NCI-H2227 (cell line): Measurements from ENCODE around the gene B3GNT9.

Experiments
- DNase-seq: peaks from one replicate; lab custom pipeline; 2025; ENCODE audit not compliant: unreplicated experiment; lab: John Stamatoyannopoulos, UW

Gene B3GNT9, protein sequence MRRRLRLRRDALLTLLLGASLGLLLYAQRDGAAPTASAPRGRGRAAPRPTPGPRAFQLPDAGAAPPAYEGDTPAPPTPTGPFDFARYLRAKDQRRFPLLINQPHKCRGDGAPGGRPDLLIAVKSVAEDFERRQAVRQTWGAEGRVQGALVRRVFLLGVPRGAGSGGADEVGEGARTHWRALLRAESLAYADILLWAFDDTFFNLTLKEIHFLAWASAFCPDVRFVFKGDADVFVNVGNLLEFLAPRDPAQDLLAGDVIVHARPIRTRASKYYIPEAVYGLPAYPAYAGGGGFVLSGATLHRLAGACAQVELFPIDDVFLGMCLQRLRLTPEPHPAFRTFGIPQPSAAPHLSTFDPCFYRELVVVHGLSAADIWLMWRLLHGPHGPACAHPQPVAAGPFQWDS

DNA sequence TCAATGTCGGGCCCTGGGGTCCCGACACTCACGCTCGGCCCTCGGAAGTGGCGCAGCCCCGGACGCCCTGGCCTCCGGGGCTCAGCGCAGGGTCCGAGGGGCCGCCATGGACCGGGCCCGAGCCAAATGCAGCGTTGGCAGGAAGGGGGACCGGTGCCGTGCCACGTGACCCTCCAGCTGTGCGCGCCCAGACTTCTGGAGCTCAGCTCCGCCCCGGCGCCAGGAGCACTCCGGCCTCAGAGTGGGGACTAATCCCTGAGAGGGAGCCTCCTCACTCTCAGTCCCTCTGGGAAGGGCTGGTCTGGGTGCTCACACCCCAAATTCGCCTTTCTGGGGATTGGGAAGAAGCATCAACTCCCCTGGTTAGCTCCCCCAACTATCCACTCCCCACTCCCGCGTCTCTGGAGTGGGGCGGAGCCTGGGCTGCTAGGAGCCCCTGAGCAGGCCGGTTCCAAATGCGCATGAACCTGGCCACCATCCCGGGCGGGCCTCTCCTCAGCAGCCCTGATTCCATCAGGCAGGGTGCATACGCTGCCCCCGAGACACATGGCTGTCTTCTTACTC lies at the start of gene B3GNT9:
TSS of gene B3GNT9 (minus strand) at position 166 of the 564 bp plus-strand sequence. CDS start 513 bp downstream, outside the sequence.
- DNase-seq = peak; percentile 84

DNA sequence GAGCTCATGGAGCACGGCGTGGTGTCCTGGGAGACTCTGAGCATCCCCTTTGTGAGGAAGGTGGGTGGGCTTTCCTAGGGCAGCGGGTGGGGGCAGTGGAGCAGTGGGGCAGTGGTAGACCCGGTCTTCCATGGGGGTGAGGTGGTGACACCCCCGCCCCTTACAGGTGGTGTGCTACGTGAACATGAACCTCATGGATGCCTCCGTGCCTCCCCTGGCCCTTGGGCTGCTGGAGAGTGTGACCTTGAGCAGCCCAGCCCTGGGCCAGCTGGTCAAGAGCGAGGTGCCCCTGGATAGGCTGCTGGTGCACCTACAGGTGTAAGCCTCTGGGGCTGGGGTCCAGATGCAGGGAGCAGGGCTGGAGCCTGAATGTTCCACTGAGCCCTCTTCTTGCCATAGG lies 49.7 kb upstream of the B3GNT9 start:
- no peak for DNase-seq

DNA sequence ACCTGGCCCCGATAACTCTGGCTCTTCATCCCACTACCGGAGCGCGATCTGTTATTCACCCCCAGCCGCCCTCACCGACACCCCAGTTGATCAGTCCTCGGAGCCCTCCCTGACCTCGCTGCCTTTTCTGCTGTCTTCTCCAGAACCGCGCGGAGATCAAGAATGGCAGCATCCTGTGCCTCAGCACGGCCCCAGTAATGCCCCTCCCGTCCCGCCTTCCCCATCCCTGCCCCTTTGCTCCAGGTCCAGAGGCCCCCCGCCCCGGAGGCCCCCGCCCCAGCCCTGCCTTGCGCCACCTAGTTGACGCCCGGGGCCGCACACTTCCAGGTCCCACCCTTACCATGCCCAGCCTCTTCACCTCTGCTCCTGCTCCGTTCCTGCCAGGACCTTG lies 49.0 kb upstream of the B3GNT9 start:
- DNase-seq = no peak

DNA sequence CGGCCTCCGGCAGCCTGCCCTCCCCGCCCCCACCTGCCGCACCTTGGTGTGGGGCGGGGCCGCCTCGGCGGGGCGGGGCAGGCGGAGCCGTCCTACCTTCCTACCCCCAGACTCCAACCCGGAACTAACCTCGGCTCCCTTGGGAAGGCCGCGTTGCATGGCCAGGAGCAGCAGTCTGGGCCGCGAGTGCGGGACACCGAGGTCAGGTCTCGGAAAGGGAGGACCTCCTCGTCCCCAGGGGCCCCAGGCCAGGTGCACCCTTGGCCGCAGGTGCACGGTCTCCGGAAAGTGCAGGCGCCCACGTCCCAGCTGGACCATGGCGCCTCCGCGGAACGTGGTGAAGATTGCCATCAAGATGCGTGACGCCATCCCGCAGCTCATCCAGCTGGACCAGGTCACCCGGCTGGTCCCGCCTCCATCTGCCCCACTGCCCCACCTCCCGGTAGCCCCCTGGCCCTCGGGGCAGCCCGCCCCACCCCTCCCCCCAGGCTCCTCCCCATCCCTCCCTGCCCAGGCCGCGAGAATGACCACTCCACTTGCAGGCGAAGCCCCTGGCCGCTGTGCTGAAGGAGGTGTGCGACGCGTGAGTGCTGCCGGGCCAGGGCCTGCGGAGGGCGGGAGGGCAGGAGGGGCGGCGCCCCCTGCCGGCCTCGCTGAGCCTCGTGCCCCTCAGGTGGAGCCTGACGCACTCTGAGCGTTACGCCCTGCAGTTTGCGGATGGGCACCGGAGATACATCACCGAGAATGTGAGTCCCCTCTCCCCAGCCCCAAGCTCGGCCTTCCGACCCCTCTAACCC lies 48.4 kb upstream of the B3GNT9 start, which contains the start of gene ELMO3:
TSS of gene ELMO3 (plus strand) at position 121 of the 797 bp plus-strand sequence. CDS start at position 317, 196 bp downstream.
- no peak for DNase-seq

DNA sequence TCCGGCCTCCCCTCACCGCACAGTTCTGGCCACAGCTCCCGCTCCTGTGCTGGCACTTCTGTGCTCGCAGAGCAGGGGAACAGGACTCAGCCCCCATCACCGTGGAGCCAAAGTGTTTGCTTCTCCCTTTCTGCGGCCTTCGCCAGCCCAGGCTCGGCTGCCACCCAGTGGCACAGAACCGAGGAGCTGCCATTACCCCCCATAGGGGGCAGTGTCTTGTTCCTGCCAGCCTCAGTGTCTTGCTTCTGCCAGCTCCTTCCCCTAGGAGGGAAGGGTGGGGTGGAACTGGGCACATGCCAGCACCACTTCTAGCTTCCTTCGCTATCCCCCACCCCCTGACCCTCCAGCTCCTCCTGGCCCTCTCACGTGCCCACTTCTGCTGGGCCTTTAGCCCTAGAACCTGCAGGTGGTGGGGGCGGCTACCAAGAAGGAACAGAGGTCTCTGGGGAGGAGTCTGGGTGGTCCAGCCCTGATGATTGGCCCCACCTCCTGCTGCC lies 47.5 kb upstream of the B3GNT9 start:
- DNase-seq = no peak

DNA sequence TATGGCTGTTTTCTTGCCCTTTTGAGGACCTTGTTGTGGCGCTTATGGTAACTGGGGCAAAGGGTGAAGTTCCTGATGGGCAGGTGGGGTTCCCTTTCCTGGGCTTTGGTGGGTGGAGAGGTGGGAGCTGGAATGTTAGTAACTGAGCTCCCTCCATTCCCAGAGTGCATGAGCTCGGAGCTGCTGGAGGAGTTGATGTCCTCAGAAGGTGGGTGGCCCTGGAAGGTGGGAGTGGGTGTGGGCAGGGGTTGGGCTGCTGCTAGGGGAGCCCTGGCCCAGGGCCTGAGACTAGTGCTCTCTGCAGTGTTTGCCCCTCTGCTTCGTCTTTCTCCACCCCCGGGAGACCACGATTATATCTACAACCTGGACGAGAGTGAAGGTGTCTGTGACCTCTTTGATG lies 46.9 kb upstream of the B3GNT9 start:
- DNase-seq = no peak

DNA sequence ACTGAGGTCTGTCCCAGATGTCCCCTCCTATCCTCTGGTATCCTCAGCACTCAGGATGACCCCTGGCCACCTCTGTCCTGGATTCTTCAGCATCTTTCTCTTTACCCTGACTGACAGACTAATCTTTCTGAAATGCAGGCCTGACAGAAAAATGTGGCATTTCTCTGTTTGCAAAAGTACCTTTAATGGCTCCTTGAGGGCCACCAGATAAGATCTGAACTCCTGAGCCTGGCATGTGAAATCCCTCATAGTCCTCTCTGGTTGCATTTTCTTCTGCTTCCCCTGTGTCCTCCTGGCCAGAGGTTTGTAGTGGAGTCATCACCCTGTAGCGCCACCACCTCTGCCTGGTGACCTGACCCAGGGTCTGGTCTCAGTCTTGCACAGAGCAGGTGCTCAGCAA lies 46.1 kb upstream of the B3GNT9 start:
- no peak for DNase-seq

DNA sequence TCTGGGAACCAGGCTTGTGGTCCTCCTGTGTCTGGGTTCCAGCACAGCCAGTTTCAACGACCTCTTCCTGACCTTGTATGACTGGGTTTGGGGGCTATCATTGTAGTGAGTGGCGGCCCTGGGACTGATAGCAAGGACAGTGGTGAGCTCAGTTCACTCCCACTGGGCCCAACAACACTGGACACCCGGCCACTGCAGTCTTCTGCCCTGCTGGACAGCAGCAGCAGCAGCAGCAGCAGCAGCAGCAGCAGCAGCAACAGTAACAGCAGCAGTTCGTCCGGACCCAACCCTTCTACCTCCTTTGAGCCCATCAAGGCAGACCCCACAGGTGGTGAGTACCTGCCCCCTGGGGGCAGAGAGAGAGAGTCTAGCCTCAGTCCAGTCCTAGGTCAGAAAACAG lies 44.9 kb upstream of the B3GNT9 start:
- no peak for DNase-seq

DNA sequence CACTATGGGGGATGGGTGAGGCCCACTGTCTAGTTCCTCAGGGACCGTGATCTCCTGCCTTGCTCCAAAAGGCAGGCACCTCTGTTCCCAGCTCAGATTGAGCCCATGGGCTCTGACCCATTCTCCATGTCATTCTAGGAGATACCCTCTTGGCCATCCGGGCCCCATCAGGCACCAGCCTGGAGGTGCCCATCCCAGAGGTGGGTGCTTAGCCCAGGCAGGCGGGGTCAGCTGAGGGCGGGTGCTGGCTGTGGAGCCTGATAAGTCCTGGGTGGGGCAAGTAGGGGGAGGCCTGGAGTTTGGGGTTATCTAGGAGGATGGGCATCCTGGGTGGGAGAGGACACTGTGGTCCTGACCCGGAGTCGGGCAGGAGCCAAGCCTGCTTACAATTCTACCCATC lies 43.5 kb upstream of the B3GNT9 start:
- DNase-seq = no peak

DNA sequence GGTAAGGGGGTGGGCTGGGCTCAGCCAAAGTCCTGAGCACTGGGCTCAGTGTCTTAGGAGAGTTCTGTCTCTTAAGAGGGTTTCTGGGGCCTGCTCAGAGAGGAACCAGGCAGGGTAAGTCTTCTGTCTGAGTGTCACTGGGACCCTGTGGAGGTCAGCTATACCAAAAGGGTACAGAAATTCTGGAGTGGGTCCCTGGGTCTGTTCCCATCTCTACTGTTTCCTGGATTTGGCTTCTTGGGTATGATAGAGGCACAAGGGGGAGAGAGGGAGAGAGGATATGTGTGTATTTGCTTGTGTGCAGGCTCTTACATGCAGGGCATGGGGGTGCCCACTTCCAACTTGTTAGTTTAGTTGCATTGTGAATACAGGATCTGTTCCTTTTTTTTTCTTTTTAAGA lies 42.7 kb upstream of the B3GNT9 start:
- no peak for DNase-seq

DNA sequence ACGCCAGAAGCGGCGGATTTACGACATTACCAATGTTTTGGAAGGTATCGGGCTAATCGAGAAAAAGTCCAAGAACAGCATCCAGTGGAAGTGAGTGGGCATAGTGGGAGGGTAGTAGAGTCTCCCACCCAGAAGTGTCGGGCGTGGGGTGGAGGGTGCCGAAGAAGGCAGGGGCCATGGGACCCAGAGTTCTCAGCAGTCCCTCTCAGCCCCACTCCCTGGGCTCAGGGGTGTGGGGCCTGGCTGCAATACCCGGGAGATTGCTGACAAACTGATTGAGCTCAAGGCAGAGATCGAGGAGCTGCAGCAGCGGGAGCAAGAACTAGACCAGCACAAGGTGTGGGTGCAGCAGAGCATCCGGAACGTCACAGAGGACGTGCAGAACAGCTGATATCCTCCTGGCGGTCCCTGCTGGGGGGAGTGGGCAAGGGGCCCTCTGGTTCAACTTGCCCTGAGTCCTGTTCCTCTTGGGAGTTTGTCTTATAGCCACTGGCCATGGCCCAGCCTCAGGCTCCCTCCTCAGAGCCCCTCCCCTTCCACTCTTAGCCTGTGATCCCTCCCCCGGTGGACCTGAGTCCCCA lies 42.1 kb upstream of the B3GNT9 start:
- DNase-seq = no peak

DNA sequence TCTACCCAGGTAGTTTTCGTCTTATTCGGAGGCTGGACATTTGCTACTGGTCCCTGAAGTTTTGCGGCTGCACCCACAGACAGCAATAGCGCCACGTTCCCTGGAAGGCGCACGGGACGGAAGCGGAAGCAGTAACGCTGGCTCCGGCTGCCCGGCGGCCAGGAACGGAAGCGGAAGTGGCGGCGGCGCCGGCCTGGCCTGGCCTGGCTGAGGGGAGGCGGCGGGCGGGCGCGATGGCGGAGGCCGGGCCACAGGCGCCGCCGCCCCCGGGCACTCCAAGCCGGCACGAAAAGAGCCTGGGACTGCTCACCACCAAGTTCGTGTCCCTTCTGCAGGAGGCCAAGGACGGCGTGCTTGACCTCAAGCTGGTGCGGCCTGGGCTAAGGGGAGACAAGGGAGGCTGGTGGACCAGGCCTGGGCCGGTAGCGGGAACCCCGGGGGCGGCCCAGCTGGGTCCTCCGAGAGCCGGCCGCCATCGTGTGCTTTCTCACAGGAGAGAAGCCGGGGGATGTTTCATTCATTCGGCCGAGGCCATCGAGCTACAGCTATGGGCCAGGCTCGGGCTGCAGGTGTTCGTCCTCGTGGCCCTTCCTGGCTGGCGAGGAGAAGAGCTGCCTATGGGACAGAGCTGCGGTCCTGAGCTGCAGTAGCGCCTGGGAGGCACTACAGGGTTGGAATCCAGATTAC lies 41.3 kb upstream of the B3GNT9 start, which contains the start of gene E2F4:
TSS of gene E2F4 (plus strand) at position 161 of the 687 bp plus-strand sequence. CDS start at position 234, 73 bp downstream.
- DNase-seq = peak; percentile 91

DNA sequence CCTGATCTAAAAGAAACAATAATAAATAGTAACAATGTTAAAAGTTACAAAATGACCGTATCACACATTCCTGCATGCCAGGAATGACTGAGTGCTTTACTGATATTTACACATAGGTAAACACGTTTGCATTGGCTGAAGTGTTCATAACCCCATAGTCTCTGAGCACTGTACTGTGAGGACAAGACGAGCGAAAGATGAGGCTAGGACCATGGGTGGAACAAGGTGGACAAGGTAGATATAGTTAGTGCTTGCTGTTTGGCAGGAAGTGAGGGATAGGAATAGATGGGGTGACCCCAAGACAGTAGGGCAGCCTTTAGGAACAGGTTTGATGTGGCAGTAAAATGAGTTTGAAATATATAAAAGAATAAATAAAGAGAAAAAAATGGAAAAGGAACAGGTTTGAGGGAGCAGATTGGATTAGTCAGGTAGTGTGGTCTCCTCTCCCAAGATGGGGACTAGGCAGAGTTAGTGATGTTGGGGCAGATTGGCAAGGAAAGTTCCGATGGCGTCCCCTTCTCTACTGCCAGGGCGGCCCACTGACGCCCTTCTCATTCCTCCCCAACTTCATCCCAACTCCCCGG lies 40.7 kb upstream of the B3GNT9 start:
- DNase-seq = no peak

DNA sequence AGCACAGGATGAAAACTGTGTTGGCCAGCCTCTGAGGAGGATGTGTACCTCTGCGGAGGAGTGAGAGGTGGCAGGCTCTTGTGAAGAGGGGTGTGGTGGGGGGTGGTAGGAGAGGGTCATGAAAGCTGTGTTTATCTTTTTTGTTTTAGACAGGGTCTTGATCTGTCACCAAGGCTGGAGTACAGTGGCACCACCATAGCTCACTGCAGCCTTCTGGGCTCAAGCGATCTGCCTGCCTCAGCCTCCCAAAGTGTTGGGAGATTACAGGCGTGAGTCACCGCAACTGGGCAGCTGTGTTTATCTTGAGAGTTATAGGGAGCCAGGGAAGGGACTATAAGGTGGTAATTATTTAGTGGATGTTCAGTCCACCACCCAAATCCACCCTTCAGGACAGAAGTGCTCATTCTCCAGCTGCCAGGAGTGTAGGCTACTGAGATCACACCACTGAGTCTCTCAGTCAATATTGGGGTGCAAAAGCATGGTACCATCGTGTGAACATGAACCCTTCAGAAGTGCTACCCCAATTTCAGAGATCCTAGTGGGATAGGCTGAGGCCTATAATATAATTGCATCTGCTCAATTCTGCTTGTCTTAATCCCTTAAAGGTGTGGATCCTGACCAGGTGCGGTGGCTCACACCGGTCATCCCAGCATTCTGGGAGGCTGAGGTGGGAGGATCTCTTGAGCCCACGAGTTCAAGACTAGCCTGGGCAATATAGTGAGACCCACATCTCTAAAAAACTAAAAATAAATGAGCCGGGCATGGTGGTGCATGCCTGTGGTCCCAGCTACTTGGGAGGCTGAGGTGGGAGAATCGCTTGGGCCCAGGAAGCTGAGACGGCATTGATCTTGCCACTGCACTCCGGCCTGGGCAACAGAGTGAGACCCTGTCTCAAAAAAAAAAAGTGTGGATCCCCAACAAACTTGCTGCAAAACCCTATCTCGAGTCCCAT lies 39.9 kb upstream of the B3GNT9 start:
- no peak for DNase-seq

DNA sequence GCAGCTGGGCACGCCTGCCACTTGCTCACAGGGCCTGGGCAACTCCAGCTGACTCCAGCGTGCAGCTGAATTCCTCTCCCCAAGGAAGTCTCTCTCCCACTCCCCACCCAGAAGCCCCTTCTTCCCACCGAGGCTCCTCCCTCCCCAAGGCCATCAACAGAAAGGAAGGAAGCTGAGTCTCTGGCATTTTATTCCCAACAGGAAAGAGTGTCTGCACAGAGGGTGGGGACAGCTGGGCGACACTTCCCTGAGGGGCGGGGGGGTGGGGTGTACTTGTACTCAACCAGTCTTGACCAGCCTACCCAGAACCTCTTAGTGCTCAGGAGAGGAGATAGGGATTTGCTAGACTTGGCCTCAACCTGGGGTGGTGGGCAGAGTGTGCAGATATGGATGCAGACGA lies 39.2 kb upstream of the B3GNT9 start, which contains the start of gene EXOC3L1:
TSS of gene EXOC3L1 (minus strand) at position 96 of the 400 bp plus-strand sequence. CDS start 460 bp downstream, outside the sequence.
- no peak for DNase-seq

DNA sequence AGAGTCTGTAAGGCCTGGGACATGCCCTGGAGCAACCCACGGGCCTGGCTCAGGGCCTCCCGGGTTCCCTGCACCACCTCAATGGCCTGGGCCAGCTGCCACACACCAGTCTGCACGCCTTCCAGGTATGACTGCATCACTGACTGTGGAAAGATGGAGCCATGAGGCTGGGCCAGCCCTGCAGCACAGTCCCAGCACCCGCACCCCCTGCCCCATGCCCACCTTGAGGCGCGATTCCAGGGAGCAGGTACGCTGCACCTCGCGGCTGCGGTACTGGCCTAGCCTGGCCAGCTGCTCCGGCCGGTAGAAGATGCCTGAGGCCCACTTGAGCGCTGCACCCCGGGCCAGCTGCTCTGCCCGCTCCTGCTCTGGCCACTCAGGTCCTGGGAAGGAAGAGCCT lies 38.0 kb upstream of the B3GNT9 start:
- no peak for DNase-seq

DNA sequence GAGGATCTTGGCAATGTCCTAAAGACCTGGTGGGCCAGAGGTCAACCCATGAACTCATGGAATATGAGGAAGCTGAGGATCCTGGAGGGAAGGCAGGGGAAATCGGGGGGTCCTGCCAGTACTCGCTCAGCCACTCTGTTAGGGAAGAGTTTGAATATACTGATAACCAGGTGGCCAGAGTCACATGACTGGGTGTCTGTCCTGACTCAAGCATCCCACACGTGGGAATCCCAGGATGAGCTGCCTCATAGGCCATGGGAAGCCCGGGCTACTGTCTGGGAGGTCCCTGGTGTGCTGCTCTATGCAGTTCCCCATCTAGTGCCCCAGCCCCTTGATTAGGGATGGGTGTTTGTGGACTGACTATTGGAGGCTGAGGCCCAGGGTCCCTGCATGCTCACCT lies 37.5 kb upstream of the B3GNT9 start:
- no peak for DNase-seq

DNA sequence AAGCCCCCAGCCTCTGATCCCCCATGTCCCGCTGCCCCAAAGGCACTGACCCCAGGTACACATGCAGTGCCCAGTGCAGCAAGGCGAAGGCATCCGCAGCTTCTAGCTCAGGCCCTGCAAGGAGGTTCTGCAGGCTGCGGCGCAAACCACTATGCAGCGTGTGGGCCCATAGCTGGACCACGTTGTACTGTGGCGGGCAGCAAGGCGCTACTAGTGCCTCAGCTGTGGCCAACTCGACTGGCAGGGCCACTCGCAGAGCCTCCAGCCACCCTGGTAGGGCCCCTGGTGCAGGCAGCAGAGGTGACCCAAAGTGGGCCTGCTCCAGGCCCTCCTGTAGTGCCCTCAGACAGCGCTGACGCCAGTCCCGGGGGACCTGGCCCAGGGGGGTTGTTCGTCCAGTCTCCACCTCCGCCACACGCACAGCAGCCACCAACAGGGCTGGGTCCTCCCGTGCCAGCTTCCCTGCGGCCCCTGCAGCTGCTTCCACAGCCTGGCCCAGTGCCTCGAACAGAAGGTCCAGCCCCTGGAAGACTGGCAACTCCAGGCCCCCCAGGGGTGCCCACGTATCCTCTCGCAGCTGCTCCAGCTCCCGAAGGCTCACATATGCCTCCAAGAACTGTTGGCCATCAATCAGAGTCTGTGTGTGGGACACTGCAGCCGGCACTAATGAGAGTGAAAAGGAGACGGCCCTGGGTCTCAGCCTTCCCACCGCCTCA lies 36.5 kb upstream of the B3GNT9 start:
- no peak for DNase-seq
